Activated CD4-positive, alpha-beta memory T cell treated with anti-CD3 and anti-CD28 coated beads for 36 hours (primary cell): ENCODE data around the gene ADGRV1. TPM values are rescaled to one million over a fixed set of nuclear protein-coding genes. Genes with fewer than 3 reads are reported as not detected.

Experiments
- CTCF ChIA-PET: fragments of 350-600 bp; sonication (Branson Sonifier 250); formaldehyde crosslinking; loops from one replicate; lab custom pipeline; 2021; ENCODE audit warnings: antibody characterized with exemption, inconsistent platforms; lab: Charles Lee
- POLR2A ChIA-PET: fragments of 350-600 bp; sonication (Branson Sonifier 250); formaldehyde crosslinking; loops from one replicate; lab custom pipeline; 2021; ENCODE audit warnings: antibody characterized with exemption; lab: Charles Lee
- DNase-seq: peaks from one replicate; pipeline ENCODE4 v3.0.0-alpha.2; 2020
- H3K27ac Mint-ChIP-seq: one replicate; pipeline ENCODE4 v1.8.0; 2021; ENCODE audit warnings: mixed read lengths
- H3K27me3 Mint-ChIP-seq: one replicate; pipeline ENCODE4 v1.8.0; 2021; ENCODE audit warnings: mixed read lengths
- H3K36me3 Mint-ChIP-seq: one replicate; pipeline ENCODE4 v1.8.0; 2021; ENCODE audit warnings: mixed read lengths
- H3K4me1 Mint-ChIP-seq: one replicate; pipeline ENCODE4 v1.8.0; 2021; ENCODE audit warnings: low read depth, mixed read lengths
- H3K4me3 Mint-ChIP-seq: one replicate; pipeline ENCODE4 v1.8.0; 2021; ENCODE audit warnings: mild to moderate bottlenecking, mixed read lengths
- H3K9me3 Mint-ChIP-seq: one replicate; pipeline ENCODE4 v1.8.0; 2021; ENCODE audit warnings: mixed read lengths
- intact Hi-C: fragments of 100-400 bp; cut with micrococcal nuclease; formaldehyde crosslinking; loops from one replicate; pipeline ENCODE4 v1.15.1; 2023
- total RNA-seq, 2 experiments: library from RNA; stranded (reverse); gene quantifications; one replicate each; pipeline ENCODE4 v1.2.3, GENCODE V29; 2021

Gene ADGRV1
- total RNA-seq, 2 experiments from 2014 or later: 0.05 TPM; not detected in 1

DNA sequence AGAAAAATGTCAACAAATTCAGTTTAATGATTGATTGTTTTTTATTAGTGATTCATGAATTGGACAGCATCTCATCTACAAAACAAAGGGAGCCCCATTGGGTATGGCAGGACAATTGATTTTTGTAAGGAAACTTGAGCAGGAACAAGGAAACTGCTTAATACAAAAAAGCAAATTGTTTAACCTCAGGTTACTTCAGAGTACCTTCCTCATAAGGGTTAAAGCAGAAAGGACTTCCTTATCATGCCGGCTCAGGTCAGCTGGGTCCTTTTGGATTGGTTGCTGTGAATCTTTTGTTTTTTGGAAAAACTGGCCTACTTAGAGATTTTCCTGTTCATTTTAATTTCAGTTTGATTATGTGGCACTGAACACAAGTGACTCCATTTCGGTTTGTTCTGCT lies 612.7 kb downstream of the ADGRV1 start:
- Mint-ChIP-seq H3K27me3 (peaks cover 9% of the 10 kb centered on the region), H3K4me1 (peaks cover 14% of the 10 kb centered on the region), H3K4me3 (no peak overlapping the region), H3K27ac (no peak overlapping the region), H3K36me3 (no peaks in the 10 kb centered on the region), H3K9me3 (no peaks in the 10 kb centered on the region)
- POLR2A ChIA-PET: no interaction called here
- CTCF ChIA-PET: no interaction called here
- no peak for DNase-seq
- intact Hi-C loops: loop anchor here (2.0 kb wide), 3 partner anchors 47 to 231 kb away; no protein-coding TSS in a partner anchor

DNA sequence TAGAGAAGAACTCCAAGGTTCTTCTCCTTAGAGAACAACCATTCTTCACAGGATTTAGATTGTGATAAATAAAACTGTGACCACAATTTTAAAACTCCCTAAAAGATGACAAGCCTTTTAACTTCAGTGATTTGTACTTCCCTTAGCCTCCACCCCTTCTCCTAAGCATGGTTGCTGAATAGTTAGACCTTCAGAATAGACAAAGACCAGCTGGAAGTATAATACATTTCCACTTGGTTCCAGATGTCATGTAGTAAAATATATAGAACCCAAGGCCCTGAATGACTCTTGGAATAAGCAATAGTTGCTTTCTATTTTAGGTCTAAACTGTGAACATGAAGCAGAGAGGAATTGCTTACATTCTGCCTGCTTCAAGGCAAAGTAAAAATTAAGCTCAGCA lies 615.8 kb downstream of the ADGRV1 start:
- Mint-ChIP-seq H3K27me3 (peaks cover 7% of the 10 kb centered on the region), H3K36me3 (no peaks in the 10 kb centered on the region), H3K4me3 (no peak overlapping the region), H3K4me1 (peaks cover 22% of the 10 kb centered on the region), H3K27ac (no peak overlapping the region), H3K9me3 (no peaks in the 10 kb centered on the region)
- CTCF ChIA-PET: no interaction called here
- intact Hi-C loops: no loop called here
- POLR2A ChIA-PET: no interaction called here
- no peak for DNase-seq

- no peak overlapping the region for H3K27ac Mint-ChIP-seq
- ChIA-PET CTCF (no interaction called here), POLR2A (no interaction called here)
Measured at GRCh38 chr5:91175708-91176107, 617.1 kb downstream of the ADGRV1 start.

DNA sequence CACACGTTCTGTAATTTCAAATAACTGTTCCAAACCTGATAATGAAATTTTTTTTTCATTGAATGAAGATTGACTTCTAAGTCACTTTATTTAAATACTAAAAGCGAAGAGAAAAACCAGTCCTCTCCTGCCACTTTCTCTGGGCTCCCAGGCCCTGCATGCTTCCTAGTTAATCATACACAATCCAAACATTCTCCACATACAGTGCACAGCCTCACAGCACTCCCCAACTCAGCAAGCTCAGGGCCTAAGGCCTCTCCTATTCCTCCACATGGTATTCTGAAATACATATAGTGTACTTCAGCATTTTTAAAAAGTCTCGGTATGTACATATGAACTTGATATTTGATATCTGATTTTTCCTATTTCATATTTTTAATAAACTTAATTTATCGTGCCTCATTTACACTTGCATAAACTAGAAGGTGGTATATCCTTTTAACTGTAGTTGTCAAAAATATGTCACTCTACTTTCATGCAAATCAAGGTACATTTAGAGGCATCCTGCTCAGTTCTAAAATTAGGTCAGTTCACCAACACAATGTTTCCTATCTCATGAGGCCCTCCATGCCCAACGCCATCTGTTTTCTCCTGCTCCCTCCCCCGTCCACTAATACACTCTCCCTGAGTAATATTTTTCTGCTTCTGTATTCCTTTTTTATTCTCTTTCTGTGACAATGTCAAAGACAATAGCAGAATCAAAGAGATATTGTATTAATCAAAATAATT lies 617.9 kb downstream of the ADGRV1 start:
- H3K4me3 Mint-ChIP-seq: no peak overlapping the region
- POLR2A ChIA-PET: no interaction called here
- H3K36me3 Mint-ChIP-seq: no peaks in the 10 kb centered on the region
- DNase-seq: no peak
- CTCF ChIA-PET: no interaction called here
- intact Hi-C loops: no loop called here
- no peak overlapping the region for H3K27ac Mint-ChIP-seq
- peaks cover 2% of the 10 kb centered on the region for H3K9me3 Mint-ChIP-seq
- H3K27me3 Mint-ChIP-seq: peaks cover 6% of the 10 kb centered on the region
- H3K4me1 Mint-ChIP-seq: peaks cover 8% of the 10 kb centered on the region

More at GRCh38 chr5:91175708-91176107, 617.1 kb downstream of the ADGRV1 start:
- no peak overlapping the region for H3K4me3 Mint-ChIP-seq
- H3K27me3 Mint-ChIP-seq: peaks cover 6% of the 10 kb centered on the region
- DNase-seq: no peak
- H3K36me3 Mint-ChIP-seq: no peaks in the 10 kb centered on the region
- intact Hi-C loops: no loop called here
- H3K4me1 Mint-ChIP-seq: peaks cover 10% of the 10 kb centered on the region
- peaks cover 2% of the 10 kb centered on the region for H3K9me3 Mint-ChIP-seq

DNA sequence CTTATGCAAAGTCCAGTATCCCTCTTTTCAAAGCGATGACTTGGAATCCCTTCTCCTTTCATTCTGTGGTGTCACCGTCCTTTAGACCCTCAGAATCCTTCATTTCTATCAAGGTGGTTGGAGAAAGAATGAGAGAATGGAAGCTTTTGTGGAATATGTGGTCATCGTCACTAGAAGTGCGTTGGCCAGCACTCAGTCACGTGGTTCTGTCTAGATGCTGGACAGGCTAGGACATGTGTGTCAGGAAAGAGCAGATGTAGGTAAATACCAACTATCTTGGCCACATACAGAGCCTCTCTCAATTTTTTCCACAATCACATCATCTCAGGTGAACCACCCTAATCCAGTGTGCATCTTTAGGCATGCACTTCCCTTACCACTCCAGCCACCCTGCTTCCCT lies 618.5 kb downstream of the ADGRV1 start:
- Mint-ChIP-seq H3K27me3 (peaks cover 6% of the 10 kb centered on the region), H3K4me3 (no peak overlapping the region), H3K36me3 (no peaks in the 10 kb centered on the region), H3K9me3 (peaks cover 2% of the 10 kb centered on the region), H3K27ac (no peak overlapping the region), H3K4me1 (peaks cover 8% of the 10 kb centered on the region)
- intact Hi-C loops: no loop called here
- DNase-seq: no peak
- ChIA-PET POLR2A (no interaction called here), CTCF (no interaction called here)

- ChIA-PET POLR2A (no interaction called here), CTCF (no interaction called here)
- Mint-ChIP-seq H3K27ac (no peak overlapping the region), H3K27me3 (peaks cover 5% of the 10 kb centered on the region), H3K36me3 (no peaks in the 10 kb centered on the region), H3K4me1 (peaks cover 8% of the 10 kb centered on the region), H3K4me3 (no peak overlapping the region), H3K9me3 (peaks cover 2% of the 10 kb centered on the region)
- DNase-seq: no peak
- intact Hi-C loops: no loop called here
Measured at GRCh38 chr5:91177639-91178038, 619.0 kb downstream of the ADGRV1 start.

DNA sequence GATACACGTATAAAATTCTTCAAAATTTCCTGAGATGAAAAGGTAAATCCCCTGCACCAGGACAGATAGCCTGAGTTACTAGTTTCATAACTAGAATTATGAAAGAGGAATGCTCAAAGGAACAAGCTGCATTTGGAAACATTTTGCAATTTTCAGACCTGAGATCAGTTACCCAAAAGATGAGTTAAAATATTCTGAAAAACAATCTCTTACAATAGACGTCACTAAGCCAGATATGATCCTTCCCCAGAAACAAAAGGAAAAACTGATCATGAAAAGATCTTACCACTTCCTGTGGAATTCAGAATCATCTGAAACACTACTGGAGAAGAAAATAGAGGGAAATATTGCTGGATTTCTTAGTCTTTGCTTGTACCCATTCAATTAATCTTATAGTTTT lies 619.9 kb downstream of the ADGRV1 start:
- ChIA-PET POLR2A (no interaction called here), CTCF (no interaction called here)
- Mint-ChIP-seq H3K9me3 (peaks cover 2% of the 10 kb centered on the region), H3K27ac (no peak overlapping the region), H3K4me1 (peaks cover 9% of the 10 kb centered on the region), H3K27me3 (peaks cover 3% of the 10 kb centered on the region), H3K4me3 (no peak overlapping the region), H3K36me3 (no peaks in the 10 kb centered on the region)
- no peak for DNase-seq
- intact Hi-C loops: no loop called here

DNA sequence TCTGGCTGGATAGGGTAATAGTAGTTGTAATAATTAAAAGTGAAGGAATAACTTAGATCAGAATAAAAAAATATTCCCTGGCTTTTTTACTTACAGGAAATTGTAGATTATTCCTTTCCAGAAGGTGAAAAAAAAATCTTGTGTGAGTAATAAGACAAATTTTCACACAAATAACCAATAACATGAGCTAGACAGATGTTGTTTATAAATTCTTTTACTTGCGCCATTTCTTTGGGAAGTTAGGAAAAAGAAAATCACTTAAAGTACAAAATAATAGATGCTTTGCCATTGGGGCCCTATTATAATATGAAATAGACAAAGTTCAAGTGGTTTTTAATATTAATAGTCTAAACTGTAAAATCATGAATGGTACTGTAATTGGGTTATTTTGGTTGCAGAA lies 620.4 kb downstream of the ADGRV1 start:
- Mint-ChIP-seq H3K4me3 (no peak overlapping the region), H3K36me3 (no peaks in the 10 kb centered on the region), H3K27ac (no peak overlapping the region), H3K27me3 (peaks cover 2% of the 10 kb centered on the region), H3K9me3 (peaks cover 2% of the 10 kb centered on the region), H3K4me1 (peaks cover 14% of the 10 kb centered on the region)
- DNase-seq: no peak
- intact Hi-C loops: no loop called here
- ChIA-PET POLR2A (no interaction called here), CTCF (interaction anchor here (0.9 to 1.1 kb wide), 2 partner anchors 41 to 133 kb away, joined by 3 read pairs; no protein-coding TSS in a partner anchor)

GRCh38 chr5:91180506-91180905 lies 621.9 kb downstream of the ADGRV1 start:
- peaks cover 2% of the 10 kb centered on the region for H3K9me3 Mint-ChIP-seq
- H3K27ac Mint-ChIP-seq: no peak overlapping the region
- CTCF ChIA-PET: no interaction called here
- POLR2A ChIA-PET: no interaction called here
- peaks cover 14% of the 10 kb centered on the region for H3K4me1 Mint-ChIP-seq
- DNase-seq: no peak
- intact Hi-C loops: no loop called here
- H3K4me3 Mint-ChIP-seq: no peak overlapping the region
- no peaks in the 10 kb centered on the region for H3K36me3 Mint-ChIP-seq
- peaks cover 3% of the 10 kb centered on the region for H3K27me3 Mint-ChIP-seq

- ChIA-PET CTCF (interaction anchor here (1.1 to 2.3 kb wide), 5 partner anchors 12 to 237 kb away, joined by 3 to 6 read pairs (median 3); no protein-coding TSS in a partner anchor), POLR2A (no interaction called here)
- intact Hi-C loops: no loop called here
- peaks cover 11% of the 10 kb centered on the region for H3K4me1 Mint-ChIP-seq
- H3K36me3 Mint-ChIP-seq: no peaks in the 10 kb centered on the region
- DNase-seq: no peak
- H3K27me3 Mint-ChIP-seq: peaks cover 16% of the 10 kb centered on the region
- H3K27ac Mint-ChIP-seq: no peak overlapping the region
- H3K4me3 Mint-ChIP-seq: no peak overlapping the region
- peaks cover 2% of the 10 kb centered on the region for H3K9me3 Mint-ChIP-seq
Measured at GRCh38 chr5:91182763-91183162, 624.2 kb downstream of the ADGRV1 start.

- DNase-seq: no peak
- CTCF ChIA-PET: interaction anchor here (1.2 to 2.3 kb wide), 2 partner anchors 11 to 236 kb away, joined by 3 to 6 read pairs; no protein-coding TSS in a partner anchor
- POLR2A ChIA-PET: interaction anchor here (0.5 to 0.6 kb wide), 2 partner anchors 27 to 57 kb away, joined by 3 to 4 read pairs; no protein-coding TSS in a partner anchor
- Mint-ChIP-seq H3K9me3 (peaks cover 2% of the 10 kb centered on the region), H3K27ac (no peak overlapping the region), H3K4me3 (no peak overlapping the region), H3K36me3 (no peaks in the 10 kb centered on the region), H3K27me3 (peaks cover 17% of the 10 kb centered on the region), H3K4me1 (peaks cover 5% of the 10 kb centered on the region)
- intact Hi-C loops: no loop called here
Measured at GRCh38 chr5:91183743-91184142, 625.1 kb downstream of the ADGRV1 start.

DNA sequence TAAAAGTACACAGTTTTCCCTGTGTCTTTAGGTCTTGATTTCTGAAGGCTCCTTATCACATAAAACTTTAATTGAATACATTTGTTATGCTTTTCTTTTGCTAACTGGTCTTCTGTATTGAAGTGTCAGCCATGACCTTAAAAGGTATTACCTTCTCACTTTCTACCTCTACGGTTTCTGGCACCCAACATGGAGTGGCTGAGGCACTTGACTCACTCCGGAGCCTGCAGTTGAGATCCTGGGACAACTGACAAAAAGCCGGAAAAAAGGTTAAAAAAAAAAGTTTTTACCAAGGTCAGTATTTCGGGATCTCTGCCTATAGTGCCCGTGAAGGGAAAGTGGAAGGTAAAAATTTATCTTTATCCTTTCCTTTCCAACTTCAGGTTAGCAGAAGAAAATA lies 627.5 kb downstream of the ADGRV1 start:
- intact Hi-C loops: no loop called here
- Mint-ChIP-seq H3K4me1 (peaks cover 5% of the 10 kb centered on the region), H3K27ac (no peak overlapping the region), H3K27me3 (peaks cover 19% of the 10 kb centered on the region), H3K9me3 (no peaks in the 10 kb centered on the region), H3K4me3 (no peak overlapping the region), H3K36me3 (no peaks in the 10 kb centered on the region)
- ChIA-PET POLR2A (no interaction called here), CTCF (no interaction called here)
- no peak for DNase-seq
